B cell (primary cell): ENCODE results near the gene RBM44. TPM values are rescaled to one million over a fixed set of nuclear protein-coding genes. Genes with fewer than 3 reads are reported as not detected.

Experiments
- ATAC-seq: fragments of 200-7000 bp; cut with Tn5 transposase; one replicate; pipeline ENCODE4 v1.10.0; 2021; ENCODE audit warnings: low read depth, mild to moderate bottlenecking, moderate number of reproducible peaks, moderate library complexity
- CTCF ChIA-PET: fragments of 350-600 bp; sonication (Branson Sonifier 250); formaldehyde crosslinking; loops from one replicate; lab custom pipeline; 2021; ENCODE audit warnings: antibody characterized with exemption, inconsistent platforms; lab: Charles Lee
- POLR2A ChIA-PET: fragments of 350-600 bp; sonication (Branson Sonifier 250); formaldehyde crosslinking; loops from one replicate; lab custom pipeline; 2021; ENCODE audit warnings: antibody characterized with exemption; lab: Charles Lee
- DNase-seq: peaks from one replicate; pipeline ENCODE4 v3.0.0; 2013
- H2AFZ ChIP-seq: 2 replicates; pipeline ENCODE4 v1.6.1; 2012; ENCODE audit warnings: mild to moderate bottlenecking, low read depth, low read length; ENCODE audit not compliant: insufficient read depth, poor library complexity, severe bottlenecking
- H3K27ac ChIP-seq, 2 donors: 1 replicate in 1 of 2; 2 replicates in 1 of 2; pipeline ENCODE4 v1.5.1; 2012 to 2013; ENCODE audit warnings: low read length in 2 of 2, mild to moderate bottlenecking in 2 of 2, moderate library complexity in 1 of 2
- H3K27me3 ChIP-seq, 4 experiments: fragments of 200-600 bp in 1 of 4; sonication (generic) in 1 of 4; replicated peaks in 1 of 4; 1 replicate in 2 of 4; 2 replicates in 2 of 4; pipeline versions ENCODE4 v1.6.1 to v1.7.0; 2013 to 2016; ENCODE audit warnings: low read length in 3 of 4, mild to moderate bottlenecking in 2 of 4, mixed read lengths in 1 of 4, moderate library complexity in 1 of 4; ENCODE audit not compliant: insufficient read depth in 4 of 4, control insufficient read depth in 3 of 4; ENCODE audit errors: control extremely low read depth in 1 of 4
- H3K36me3 ChIP-seq, 2 experiments: replicated peaks in 1 of 2; 1 replicate in 1 of 2; 2 replicates in 1 of 2; pipeline versions ENCODE4 v1.6.1 to v1.7.1; 2013; ENCODE audit warnings: low read length in 1 of 2; ENCODE audit not compliant: insufficient read depth in 2 of 2, control insufficient read depth in 1 of 2; ENCODE audit errors: control extremely low read depth in 1 of 2, extremely low read depth in 1 of 2
- H3K4me1 ChIP-seq, 2 donors: fragments of 200-600 bp in 1 of 2; sonication (generic) in 1 of 2; 1 replicate in 1 of 2; 2 replicates in 1 of 2; pipeline versions ENCODE4 v1.5.1 to v1.6.1; 2013 to 2017; ENCODE audit warnings: low read length in 2 of 2; ENCODE audit not compliant: control insufficient read depth in 2 of 2, insufficient read depth in 2 of 2
- H3K4me2 ChIP-seq: replicated peaks from 2 replicates; pipeline ENCODE3; 2012; ENCODE audit warnings: mild to moderate bottlenecking, low read depth, low read length; ENCODE audit not compliant: poor library complexity, severe bottlenecking
- H3K4me3 ChIP-seq, 5 experiments: fragments of 200-600 bp in 1 of 5; sonication (generic) in 1 of 5; 1 replicate in 3 of 5; 2 replicates in 2 of 5; pipeline versions ENCODE4 v1.5.1 to v1.7.0; 2011 to 2016; ENCODE audit warnings: low read length in 4 of 5, mild to moderate bottlenecking in 4 of 5, low read depth in 2 of 5, control low read depth in 1 of 5, moderate library complexity in 1 of 5; ENCODE audit not compliant: insufficient read depth in 1 of 5; ENCODE audit errors: control extremely low read depth in 1 of 5, extremely low read depth in 1 of 5
- H3K79me2 ChIP-seq: fragments of 200-600 bp; sonication (generic); one replicate; pipeline ENCODE4 v1.6.0; 2016; ENCODE audit warnings: low read length; ENCODE audit not compliant: control insufficient read depth, insufficient read depth
- H3K9ac ChIP-seq: fragments of 200-600 bp; sonication (generic); 2 replicates; pipeline ENCODE4 v1.6.1; 2017; ENCODE audit warnings: mild to moderate bottlenecking, low read length, moderate library complexity
- H3K9me3 ChIP-seq, 3 donors: one replicate each; pipeline versions ENCODE4 v1.6.1 to v1.7.1; 2013; ENCODE audit warnings: low read length in 2 of 3; ENCODE audit not compliant: control insufficient read depth in 2 of 3, insufficient read depth in 1 of 3; ENCODE audit errors: control extremely low read depth in 1 of 3
- H4K20me1 ChIP-seq: 2 replicates; pipeline ENCODE4 v1.6.0; 2012; ENCODE audit warnings: mild to moderate bottlenecking, low read length; ENCODE audit not compliant: insufficient read depth, control insufficient read depth, poor library complexity, severe bottlenecking
- H3K27ac Mint-ChIP-seq: one replicate; pipeline ENCODE4 v1.8.0; 2021; ENCODE audit warnings: mixed read lengths
- H3K27me3 Mint-ChIP-seq: one replicate; pipeline ENCODE4 v1.8.0; 2021; ENCODE audit warnings: mixed read lengths
- H3K4me1 Mint-ChIP-seq: one replicate; pipeline ENCODE4 v1.8.0; 2021; ENCODE audit warnings: mixed read lengths
- H3K4me3 Mint-ChIP-seq: one replicate; pipeline ENCODE4 v1.8.0; 2021; ENCODE audit warnings: mixed read lengths
- H3K9me3 Mint-ChIP-seq: one replicate; pipeline ENCODE4 v1.8.0; 2022; ENCODE audit warnings: mixed read lengths; ENCODE audit not compliant: insufficient read depth
- CTCF ChIP-seq: fragments of 200-600 bp; IDR thresholded peaks from one replicate; pipeline ENCODE4 v1.8.0; 2022; ENCODE audit warnings: antibody characterized with exemption, mild to moderate bottlenecking
- EZH2 ChIP-seq: IDR thresholded peaks from 2 replicates; pipeline ENCODE4 v1.6.1; 2012; ENCODE audit warnings: borderline replicate concordance, low read depth, mild to moderate bottlenecking, moderate library complexity, low read length; ENCODE audit not compliant: insufficient read depth, poor library complexity, severe bottlenecking
- whole genome bisulfite sequencing: methylation state at CpG from one replicate; pipeline ENCODE4 v1.1.5; 2013; ENCODE audit warnings: missing lambda C conversion rate; ENCODE audit not compliant: insufficient coverage; 5-methylcytosine and 5-hydroxymethylcytosine counted together
- intact Hi-C: fragments of 100-400 bp; cut with micrococcal nuclease; formaldehyde crosslinking; loops from one replicate; pipeline ENCODE4 v1.10.0; 2022
- polyA plus RNA-seq: library from polyadenylated mRNA; depleted of rRNA; stranded (reverse); fragments of >200 nt; gene quantifications from 2 replicates; pipeline ENCODE4 v1.2.3, GENCODE V29; 2012
- total RNA-seq, 2 donors: library from RNA; stranded (reverse); fragments of 120-200 nt in 1 of 2; gene quantifications; 1 replicate in 1 of 2; 2 replicates in 1 of 2; pipeline versions ENCODE4 v1.2.3 to v1.2.4, GENCODE V29; 2013 to 2022

RBM44 gene
- total and polyA plus RNA-seq, 2 donors (not counting 1 experiment from before 2014, with no cell fraction given), result 0.39 to 1.3 TPM

DNA sequence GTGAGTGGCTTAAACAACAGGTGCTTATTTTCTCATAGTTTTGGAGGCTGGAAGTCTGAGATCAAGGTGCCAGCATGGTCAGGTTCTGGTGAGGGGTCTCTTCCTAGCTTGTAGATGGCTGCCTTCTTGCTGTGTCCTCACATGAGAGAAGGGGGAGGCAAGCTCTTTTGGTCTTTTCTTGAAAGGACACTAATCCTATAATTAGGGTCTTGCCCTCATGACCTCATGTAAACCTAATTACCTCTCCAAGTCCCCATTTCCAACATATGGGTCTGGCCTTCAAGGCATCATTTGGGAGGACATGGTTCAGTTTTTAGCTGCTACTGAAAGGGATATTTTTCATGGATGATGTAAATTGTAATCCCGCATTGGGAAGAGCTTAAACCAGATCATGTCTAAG, 18.0 kb downstream of the RBM44 start:
- H3K27ac Mint-ChIP-seq, result no peak overlapping the region
- ChIA-PET POLR2A (interaction anchor here (0.6 kb wide), 1 partner anchor 291 kb away, joined by 5 read pairs; no protein-coding TSS in a partner anchor), CTCF (interaction anchor here (0.8 kb wide), 1 partner anchor 382 kb away, joined by 3 read pairs; no protein-coding TSS in a partner anchor)
- H3K27me3 ChIP-seq, result no peaks in the 10 kb centered on the region
- no CpG with 5 or more reads among the region's 1 CpG for WGBS
- no peak for TF ChIP-seq CTCF
- H3K79me2 ChIP-seq, result no peaks in the 10 kb centered on the region
- H3K4me3 ChIP-seq, result no peak overlapping the region
- no peaks in the 10 kb centered on the region for H3K27me3 Mint-ChIP-seq
- H3K4me2 ChIP-seq, result no peak overlapping the region
- H3K9me3 Mint-ChIP-seq, result no peaks in the 10 kb centered on the region
- no peaks in the 10 kb centered on the region for H4K20me1 ChIP-seq
- H2AFZ ChIP-seq, result no peak overlapping the region
- intact Hi-C loops, result no loop called here
- DNase-seq (no peak), ATAC-seq (no peak)
- no peak overlapping the region for H3K9ac ChIP-seq
- no peaks in the 10 kb centered on the region for H3K4me1 ChIP-seq
- no peaks in the 10 kb centered on the region for H3K36me3 ChIP-seq
- H3K4me1 Mint-ChIP-seq, result no peaks in the 10 kb centered on the region
- H3K4me3 Mint-ChIP-seq, result no peak overlapping the region
- no peaks in the 10 kb centered on the region for H3K9me3 ChIP-seq
- no peak overlapping the region for H3K27ac ChIP-seq

DNA sequence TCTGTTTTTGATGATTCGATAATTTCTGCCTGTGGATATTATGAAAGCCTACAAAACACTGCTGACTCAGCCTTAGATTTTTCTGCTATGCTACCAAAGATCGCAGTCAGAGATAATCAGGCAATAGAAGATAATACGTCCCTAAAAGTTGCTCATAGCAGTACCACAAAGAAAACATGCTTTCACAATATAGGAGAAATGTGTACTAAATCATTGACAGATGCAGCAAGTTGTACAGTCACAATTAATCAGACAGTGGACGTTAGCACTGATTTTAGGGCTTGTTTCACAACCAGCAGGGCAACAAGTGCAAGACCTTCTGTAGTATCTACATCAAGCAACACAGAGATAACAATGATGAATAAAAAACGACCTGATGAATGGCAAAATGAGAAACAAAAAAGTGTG, 19.5 kb downstream of the RBM44 start:
- intact Hi-C loops, result no loop called here
- Histone ChIP-seq H3K9me3 (no peaks in the 10 kb centered on the region), H4K20me1 (no peaks in the 10 kb centered on the region), H3K9ac (no peak overlapping the region), H3K4me1 (no peaks in the 10 kb centered on the region), H3K4me3 (no peak overlapping the region), H3K36me3 (no peaks in the 10 kb centered on the region), H2AFZ (no peak overlapping the region), H3K27ac (no peak overlapping the region), H3K4me2 (no peak overlapping the region), H3K79me2 (no peaks in the 10 kb centered on the region), H3K27me3 (no peaks in the 10 kb centered on the region)
- no peak overlapping the region for H3K27ac Mint-ChIP-seq
- 100% methylated on average over 2 of the region's 5 CpGs for WGBS
- DNase-seq, result no peak
- TF ChIP-seq EZH2 (no peak), CTCF (no peak)
- POLR2A ChIA-PET, result no interaction called here
- H3K27me3 Mint-ChIP-seq, result no peaks in the 10 kb centered on the region
- H3K4me3 Mint-ChIP-seq, result no peak overlapping the region
- no peaks in the 10 kb centered on the region for H3K9me3 Mint-ChIP-seq
- H3K4me1 Mint-ChIP-seq, result no peaks in the 10 kb centered on the region
- CTCF ChIA-PET, result no interaction called here
- no peak for ATAC-seq
